K562 (cell line): ENCODE results near the gene MYO1D. TPM values are rescaled to one million over a fixed set of nuclear protein-coding genes. Genes with fewer than 3 reads are reported as not detected.
A peak's percentile ranks its signal among the peaks of the same experiment; 100 is the strongest.

Experiments
- ARID1B ChIP-seq: fragments of 450-650 bp; IDR thresholded peaks from 2 replicates; pipeline ENCODE4 v1.6.1; 2016; ENCODE audit warnings: antibody characterized with exemption, mild to moderate bottlenecking, inconsistent platforms
- BRCA1 ChIP-seq, 2 experiments: fragments of 450-650 bp in 1 of 2; sonication (generic) in 1 of 2; formaldehyde crosslinking in 1 of 2; IDR thresholded peaks; 2 replicates each; pipeline versions ENCODE4 v1.5.0 to v1.6.1; 2017 to 2020; ENCODE audit warnings: mild to moderate bottlenecking in 1 of 2, missing genetic modification reagents in 1 of 2
- BRF1 ChIP-seq: IDR thresholded peaks from 3 replicates; pipeline ENCODE4 v1.6.1; 2011; ENCODE audit warnings: borderline replicate concordance, mild to moderate bottlenecking; ENCODE audit not compliant: insufficient read length; ENCODE audit errors: extremely low read depth
- CBX2 ChIP-seq: fragments of 200-600 bp; sonication (generic); IDR thresholded peaks from one replicate; pipeline ENCODE4 v1.6.1; 2012; ENCODE audit warnings: mild to moderate bottlenecking, low read length, inconsistent platforms; ENCODE audit not compliant: insufficient read depth, poor library complexity, severe bottlenecking
- E2F3 ChIP-seq: fragments of 250-450 bp; sonication (Bioruptor Pico); IDR thresholded peaks from 2 replicates; pipeline ENCODE4 v1.4.0; 2020; ENCODE audit warnings: mild to moderate bottlenecking
- ETV5 ChIP-seq: sonication (generic); formaldehyde crosslinking; IDR thresholded peaks from 2 replicates; pipeline ENCODE4 v1.4.0; 2020; ENCODE audit warnings: low read depth, mild to moderate bottlenecking, missing genetic modification reagents
- GABPA ChIP-seq: fragments of 200-800 bp; sonication (Bioruptor generic); conservative IDR thresholded peaks from 2 replicates; pipeline ENCODE4 v1.6.1; 2016; ENCODE audit warnings: low read depth, missing genetic modification characterization, missing compliant biosample characterization
- HDAC2 ChIP-seq: fragments of 450-650 bp; IDR thresholded peaks from 2 replicates; pipeline ENCODE4 v1.6.1; 2016; ENCODE audit warnings: mild to moderate bottlenecking
- HMGN3 ChIP-seq: IDR thresholded peaks from 2 replicates; pipeline ENCODE4 v1.6.1; 2011; ENCODE audit warnings: borderline replicate concordance, low read depth, mild to moderate bottlenecking, mixed read lengths, low read length; ENCODE audit not compliant: insufficient read length; ENCODE audit errors: extremely low read depth
- KDM5B ChIP-seq: fragments of 200-600 bp; sonication (generic); IDR thresholded peaks from 2 replicates; pipeline ENCODE4 v1.6.1; 2012; ENCODE audit warnings: low read depth, mild to moderate bottlenecking, moderate library complexity, low read length, control low read depth, inconsistent platforms; ENCODE audit not compliant: insufficient replicate concordance
- L3MBTL2 ChIP-seq: fragments of 450-650 bp; IDR thresholded peaks from 2 replicates; pipeline ENCODE4 v1.6.1; 2016; ENCODE audit warnings: mild to moderate bottlenecking, moderate library complexity
- NFIC ChIP-seq: fragments of 450-650 bp; IDR thresholded peaks from 2 replicates; pipeline ENCODE4 v1.6.1; 2017; ENCODE audit warnings: mild to moderate bottlenecking, inconsistent platforms
- NR2F6 ChIP-seq: fragments of 450-650 bp; formaldehyde crosslinking; IDR thresholded peaks from 2 replicates; pipeline ENCODE4 v1.4.0; 2020; ENCODE audit warnings: mild to moderate bottlenecking
- POLR2AphosphoS2 ChIP-seq: IDR thresholded peaks from 2 replicates; pipeline ENCODE4 v1.6.1; 2012; ENCODE audit warnings: low read length, improper control_type of control experiment
- PYGO2 ChIP-seq: fragments of 450-650 bp; IDR thresholded peaks from 2 replicates; pipeline ENCODE4 v1.6.1; 2016; ENCODE audit warnings: mild to moderate bottlenecking, missing genetic modification characterization, moderate library complexity, missing compliant biosample characterization
- THRAP3 ChIP-seq: fragments of 450-650 bp; IDR thresholded peaks from 2 replicates; pipeline ENCODE4 v1.6.1; 2016; ENCODE audit warnings: mild to moderate bottlenecking, inconsistent platforms, borderline replicate concordance
- ZNF124 ChIP-seq: sonication (generic); formaldehyde crosslinking; IDR thresholded peaks from 2 replicates; pipeline ENCODE4 v1.8.1; 2022; ENCODE audit warnings: missing genetic modification reagents
- ZNF175 ChIP-seq: fragments of 200-800 bp; sonication (Bioruptor generic); IDR thresholded peaks from 2 replicates; pipeline ENCODE4 v1.6.1; 2016; ENCODE audit warnings: low read depth, mild to moderate bottlenecking, missing genetic modification characterization, missing compliant biosample characterization
- polyA plus RNA-seq, 8 experiments: library from polyadenylated mRNA; depleted of rRNA in 4 of 8; stranded (reverse) in 5 of 8; unstranded in 3 of 8; fragments of >200 nt; fragmentation: Nextera tagmentation in 2 of 8; fragmentation: Illumina TruSeq in 1 of 8; extraction: Ambion mirVana in 2 of 8; extraction: Trizol in 1 of 8; gene quantifications; 2 replicates each; pipeline versions ENCODE4 v1.2.1 to v1.2.3, GENCODE V29; 2011 to 2014; ENCODE audit warnings: inconsistent platforms in 1 of 8, missing spikeins in 1 of 8
- total RNA-seq, 7 experiments: library from RNA; depleted of rRNA in 6 of 7; stranded (reverse); fragments of >200 nt in 6 of 7; fragmentation: Illumina TruSeq in 2 of 7; extraction: Trizol in 2 of 7; gene quantifications; 2 replicates each; pipeline versions ENCODE4 v1.2.1 to v1.2.3, GENCODE V29; 2011 to 2021; ENCODE audit warnings: low replicate concordance in 1 of 7
- TF ChIP-seq, protein P1 (sequence below): fragments of 450-650 bp; formaldehyde crosslinking; IDR thresholded peaks from 2 replicates; pipeline ENCODE4 v1.4.0; 2020; ENCODE audit warnings: mild to moderate bottlenecking, moderate library complexity
- TF ChIP-seq, protein P2 (sequence below): fragments of 450-650 bp; IDR thresholded peaks from 2 replicates; pipeline ENCODE4 v1.6.1; 2017; ENCODE audit warnings: antibody characterized with exemption, mild to moderate bottlenecking
- TF ChIP-seq, protein P3 (sequence below): fragments of 250-450 bp; sonication (Bioruptor Pico); IDR thresholded peaks from 2 replicates; pipeline ENCODE4 v1.9.0; 2021; ENCODE audit warnings: mild to moderate bottlenecking
- TF ChIP-seq, protein P4 (sequence below), 2 experiments: fragments of 250-450 bp in 1 of 2; fragments of 450-650 bp in 1 of 2; sonication (Bioruptor Pico) in 1 of 2; IDR thresholded peaks; 2 replicates each; pipeline versions ENCODE4 v1.6.1 to v1.8.0; 2016 to 2021; ENCODE audit warnings: mild to moderate bottlenecking in 2 of 2, moderate library complexity in 2 of 2, missing compliant biosample characterization in 1 of 2, missing genetic modification characterization in 1 of 2

The MYO1D gene
- total and polyA plus RNA-seq, 9 of the 15 experiments (the other 6 are each of a cell fraction or from before 2014, with no cell fraction given) = 2.1 to 71.2 (median 45.4) TPM

DNA sequence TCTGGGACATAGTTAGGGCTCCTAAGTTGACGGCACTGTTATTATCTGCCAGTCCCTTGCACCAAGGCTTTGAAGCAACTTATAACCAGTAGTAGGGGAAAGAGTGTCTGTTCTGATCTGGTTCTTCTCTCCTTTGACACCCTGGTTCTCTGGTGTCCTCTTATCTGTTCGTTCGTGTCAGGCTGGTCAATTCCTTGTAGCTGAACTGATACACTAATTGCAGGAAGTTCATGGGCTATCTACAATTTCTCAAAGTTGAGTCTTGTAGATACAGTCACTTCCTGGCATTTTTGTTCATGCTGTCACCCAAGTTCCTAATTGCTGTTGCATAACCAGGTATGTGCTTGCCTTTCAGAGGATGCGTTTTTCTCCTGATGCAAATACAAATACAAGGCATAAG lies 17.3 kb upstream of the MYO1D start (continued):
- TF ChIP-seq, protein P1, sequence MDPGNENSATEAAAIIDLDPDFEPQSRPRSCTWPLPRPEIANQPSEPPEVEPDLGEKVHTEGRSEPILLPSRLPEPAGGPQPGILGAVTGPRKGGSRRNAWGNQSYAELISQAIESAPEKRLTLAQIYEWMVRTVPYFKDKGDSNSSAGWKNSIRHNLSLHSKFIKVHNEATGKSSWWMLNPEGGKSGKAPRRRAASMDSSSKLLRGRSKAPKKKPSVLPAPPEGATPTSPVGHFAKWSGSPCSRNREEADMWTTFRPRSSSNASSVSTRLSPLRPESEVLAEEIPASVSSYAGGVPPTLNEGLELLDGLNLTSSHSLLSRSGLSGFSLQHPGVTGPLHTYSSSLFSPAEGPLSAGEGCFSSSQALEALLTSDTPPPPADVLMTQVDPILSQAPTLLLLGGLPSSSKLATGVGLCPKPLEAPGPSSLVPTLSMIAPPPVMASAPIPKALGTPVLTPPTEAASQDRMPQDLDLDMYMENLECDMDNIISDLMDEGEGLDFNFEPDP = no peak
- TF ChIP-seq ETV5 (CRISPR knock-in tag) (peak; percentile 71; the same call in 1 of the 2 replicates), HDAC2 (no peak; the same call in none of the 2 replicates), E2F3 (CRISPR knock-in tag) (no peak), CBX2 (no peak), NFIC (peak; percentile 72), KDM5B (no peak), BRCA1 (IDR thresholded peaks at IDR 0.05) (no peak), BRCA1 (CRISPR knock-in tag; IDR thresholded peaks at IDR 0.05) (no peak), NR2F6 (CRISPR knock-in tag) (no peak), HMGN3 (no peak), PYGO2 (no peak), ZNF175 (CRISPR knock-in tag) (no peak), POLR2AphosphoS2 (no peak), GABPA (peak; percentile 57), L3MBTL2 (0 out of 2 replicates have a peak, but pooled peaks have one; percentile 27), BRF1 (no peak), ZNF124 (no peak), ARID1B (peak; percentile 94), THRAP3 (no peak)
- TF ChIP-seq, protein P2, sequence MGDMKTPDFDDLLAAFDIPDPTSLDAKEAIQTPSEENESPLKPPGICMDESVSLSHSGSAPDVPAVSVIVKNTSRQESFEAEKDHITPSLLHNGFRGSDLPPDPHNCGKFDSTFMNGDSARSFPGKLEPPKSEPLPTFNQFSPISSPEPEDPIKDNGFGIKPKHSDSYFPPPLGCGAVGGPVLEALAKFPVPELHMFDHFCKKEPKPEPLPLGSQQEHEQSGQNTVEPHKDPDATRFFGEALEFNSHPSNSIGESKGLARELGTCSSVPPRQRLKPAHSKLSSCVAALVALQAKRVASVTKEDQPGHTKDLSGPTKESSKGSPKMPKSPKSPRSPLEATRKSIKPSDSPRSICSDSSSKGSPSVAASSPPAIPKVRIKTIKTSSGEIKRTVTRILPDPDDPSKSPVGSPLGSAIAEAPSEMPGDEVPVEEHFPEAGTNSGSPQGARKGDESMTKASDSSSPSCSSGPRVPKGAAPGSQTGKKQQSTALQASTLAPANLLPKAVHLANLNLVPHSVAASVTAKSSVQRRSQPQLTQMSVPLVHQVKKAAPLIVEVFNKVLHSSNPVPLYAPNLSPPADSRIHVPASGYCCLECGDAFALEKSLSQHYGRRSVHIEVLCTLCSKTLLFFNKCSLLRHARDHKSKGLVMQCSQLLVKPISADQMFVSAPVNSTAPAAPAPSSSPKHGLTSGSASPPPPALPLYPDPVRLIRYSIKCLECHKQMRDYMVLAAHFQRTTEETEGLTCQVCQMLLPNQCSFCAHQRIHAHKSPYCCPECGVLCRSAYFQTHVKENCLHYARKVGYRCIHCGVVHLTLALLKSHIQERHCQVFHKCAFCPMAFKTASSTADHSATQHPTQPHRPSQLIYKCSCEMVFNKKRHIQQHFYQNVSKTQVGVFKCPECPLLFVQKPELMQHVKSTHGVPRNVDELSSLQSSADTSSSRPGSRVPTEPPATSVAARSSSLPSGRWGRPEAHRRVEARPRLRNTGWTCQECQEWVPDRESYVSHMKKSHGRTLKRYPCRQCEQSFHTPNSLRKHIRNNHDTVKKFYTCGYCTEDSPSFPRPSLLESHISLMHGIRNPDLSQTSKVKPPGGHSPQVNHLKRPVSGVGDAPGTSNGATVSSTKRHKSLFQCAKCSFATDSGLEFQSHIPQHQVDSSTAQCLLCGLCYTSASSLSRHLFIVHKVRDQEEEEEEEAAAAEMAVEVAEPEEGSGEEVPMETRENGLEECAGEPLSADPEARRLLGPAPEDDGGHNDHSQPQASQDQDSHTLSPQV = peak; percentile 70
- TF ChIP-seq, protein P3, sequence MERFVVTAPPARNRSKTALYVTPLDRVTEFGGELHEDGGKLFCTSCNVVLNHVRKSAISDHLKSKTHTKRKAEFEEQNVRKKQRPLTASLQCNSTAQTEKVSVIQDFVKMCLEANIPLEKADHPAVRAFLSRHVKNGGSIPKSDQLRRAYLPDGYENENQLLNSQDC (CRISPR knock-in tag) = no peak
- TF ChIP-seq, protein P4, sequence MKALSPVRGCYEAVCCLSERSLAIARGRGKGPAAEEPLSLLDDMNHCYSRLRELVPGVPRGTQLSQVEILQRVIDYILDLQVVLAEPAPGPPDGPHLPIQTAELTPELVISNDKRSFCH (CRISPR knock-in tag; IDR thresholded peaks at IDR 0.05) = no peak
- TF ChIP-seq, protein P4 (tag; IDR thresholded peaks at IDR 0.05) = no peak
